Subcutaneous adipose tissue (tissue), 4 donors: ENCODE results near the gene TUBGCP4. TPM values are rescaled to one million over a fixed set of nuclear protein-coding genes. Genes with fewer than 3 reads are reported as not detected.

Source experiments
- total RNA-seq, 4 donors: library from RNA; depleted of rRNA; stranded (reverse); fragments of >200 nt; gene quantifications; one replicate each; pipeline ENCODE4 v1.1.0, GENCODE V29; 2016
- TF ChIP-seq, protein P1 (sequence below): fragments of 450-650 bp; IDR thresholded peaks from one replicate; pipeline ENCODE4 v1.5.1; 2016; ENCODE audit warnings: low read depth, mild to moderate bottlenecking, control low read depth, antibody characterized with exemption, moderate library complexity

TUBGCP4 gene, protein sequence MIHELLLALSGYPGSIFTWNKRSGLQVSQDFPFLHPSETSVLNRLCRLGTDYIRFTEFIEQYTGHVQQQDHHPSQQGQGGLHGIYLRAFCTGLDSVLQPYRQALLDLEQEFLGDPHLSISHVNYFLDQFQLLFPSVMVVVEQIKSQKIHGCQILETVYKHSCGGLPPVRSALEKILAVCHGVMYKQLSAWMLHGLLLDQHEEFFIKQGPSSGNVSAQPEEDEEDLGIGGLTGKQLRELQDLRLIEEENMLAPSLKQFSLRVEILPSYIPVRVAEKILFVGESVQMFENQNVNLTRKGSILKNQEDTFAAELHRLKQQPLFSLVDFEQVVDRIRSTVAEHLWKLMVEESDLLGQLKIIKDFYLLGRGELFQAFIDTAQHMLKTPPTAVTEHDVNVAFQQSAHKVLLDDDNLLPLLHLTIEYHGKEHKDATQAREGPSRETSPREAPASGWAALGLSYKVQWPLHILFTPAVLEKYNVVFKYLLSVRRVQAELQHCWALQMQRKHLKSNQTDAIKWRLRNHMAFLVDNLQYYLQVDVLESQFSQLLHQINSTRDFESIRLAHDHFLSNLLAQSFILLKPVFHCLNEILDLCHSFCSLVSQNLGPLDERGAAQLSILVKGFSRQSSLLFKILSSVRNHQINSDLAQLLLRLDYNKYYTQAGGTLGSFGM
- total RNA-seq: 10 to 100 TPM; 10.8 to 14.0 (median 12.1) TPM

DNA sequence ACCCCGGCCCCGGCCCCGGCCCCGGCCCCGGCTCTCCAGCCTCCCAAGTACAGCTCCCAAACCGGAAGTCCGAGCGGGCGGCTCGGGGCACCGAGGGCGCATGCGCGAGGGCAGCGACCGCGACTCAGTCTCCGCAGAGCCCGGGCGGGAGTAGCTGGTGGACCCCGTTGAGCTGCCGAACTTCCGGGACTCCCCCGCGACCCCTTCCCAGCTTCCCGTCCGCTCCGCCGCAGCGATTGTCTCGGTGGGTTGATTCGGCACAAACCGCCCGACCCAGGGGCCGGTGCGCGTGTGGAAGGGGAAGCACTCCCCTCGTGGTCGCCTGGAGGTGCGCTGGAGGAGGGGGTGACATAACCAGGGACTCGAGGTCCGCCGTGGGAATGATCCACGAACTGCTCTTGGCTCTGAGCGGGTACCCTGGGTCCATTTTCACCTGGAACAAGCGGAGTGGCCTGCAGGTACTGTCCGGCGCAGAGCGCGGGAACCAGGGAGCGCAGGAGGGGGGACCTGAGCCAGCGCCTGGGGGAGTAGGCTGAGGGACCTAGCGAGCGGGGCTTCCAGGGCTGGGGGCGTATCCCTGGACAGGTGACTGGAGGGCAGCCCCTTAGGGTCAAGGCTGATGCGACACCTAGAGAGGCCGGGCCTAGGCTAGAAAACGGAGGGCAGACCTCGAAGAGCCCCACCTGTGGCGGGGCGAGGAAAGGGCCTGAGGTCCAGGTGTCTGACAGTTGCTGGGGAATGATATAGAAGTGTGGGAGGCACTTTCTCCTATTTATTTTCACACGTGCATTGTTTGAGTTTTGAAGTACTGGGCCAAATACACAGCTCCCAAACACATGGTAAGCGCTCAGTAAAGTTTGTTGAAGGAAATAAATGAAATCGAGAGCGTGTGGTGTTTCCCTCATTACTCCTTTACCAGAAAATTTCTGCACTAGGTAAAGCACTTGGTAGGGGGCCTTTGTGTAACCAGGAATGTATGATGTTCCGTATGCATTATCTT is at the start of gene TUBGCP4, which contains the start of gene ZSCAN29:
Gene TUBGCP4 (plus strand): TSS at position 127 of the 1,000 bp plus-strand sequence. CDS start 254 bp downstream, at position 381.
Gene ZSCAN29 (minus strand): TSS at position 69 of the 1,000 bp plus-strand sequence. CDS start 1,130 bp downstream, outside the sequence.
- TF ChIP-seq, protein P1, sequence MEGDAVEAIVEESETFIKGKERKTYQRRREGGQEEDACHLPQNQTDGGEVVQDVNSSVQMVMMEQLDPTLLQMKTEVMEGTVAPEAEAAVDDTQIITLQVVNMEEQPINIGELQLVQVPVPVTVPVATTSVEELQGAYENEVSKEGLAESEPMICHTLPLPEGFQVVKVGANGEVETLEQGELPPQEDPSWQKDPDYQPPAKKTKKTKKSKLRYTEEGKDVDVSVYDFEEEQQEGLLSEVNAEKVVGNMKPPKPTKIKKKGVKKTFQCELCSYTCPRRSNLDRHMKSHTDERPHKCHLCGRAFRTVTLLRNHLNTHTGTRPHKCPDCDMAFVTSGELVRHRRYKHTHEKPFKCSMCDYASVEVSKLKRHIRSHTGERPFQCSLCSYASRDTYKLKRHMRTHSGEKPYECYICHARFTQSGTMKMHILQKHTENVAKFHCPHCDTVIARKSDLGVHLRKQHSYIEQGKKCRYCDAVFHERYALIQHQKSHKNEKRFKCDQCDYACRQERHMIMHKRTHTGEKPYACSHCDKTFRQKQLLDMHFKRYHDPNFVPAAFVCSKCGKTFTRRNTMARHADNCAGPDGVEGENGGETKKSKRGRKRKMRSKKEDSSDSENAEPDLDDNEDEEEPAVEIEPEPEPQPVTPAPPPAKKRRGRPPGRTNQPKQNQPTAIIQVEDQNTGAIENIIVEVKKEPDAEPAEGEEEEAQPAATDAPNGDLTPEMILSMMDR: no peak

DNA sequence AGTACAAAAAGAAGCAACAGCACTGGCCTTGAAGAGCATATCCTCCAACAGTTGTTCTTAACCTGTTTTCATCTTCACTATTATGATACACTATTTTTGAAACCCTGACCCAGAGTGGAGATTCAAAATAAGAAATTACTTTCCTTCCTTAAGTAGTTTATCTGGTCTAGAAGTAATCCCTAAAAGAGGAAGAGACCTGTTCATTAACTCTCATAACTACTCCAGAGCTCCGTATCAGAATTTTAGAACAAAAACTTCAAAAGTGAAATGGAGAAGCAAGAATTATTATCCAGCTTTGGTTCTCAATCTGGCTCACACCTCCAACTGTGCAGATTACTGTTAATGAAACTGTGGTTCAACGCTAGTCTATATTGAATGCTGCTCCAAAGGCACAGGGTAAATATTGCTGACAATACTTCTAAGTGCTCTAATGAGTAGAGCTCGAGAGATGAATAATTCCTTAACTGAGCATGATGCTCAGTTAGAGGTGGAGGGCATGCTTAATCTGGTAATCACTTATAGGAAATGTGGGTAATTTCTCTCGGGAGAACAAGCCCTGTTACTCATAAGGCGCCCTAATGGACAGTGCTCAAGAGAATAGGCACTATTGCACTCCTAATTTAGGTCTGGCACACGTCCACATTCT is 45.7 kb upstream of the TUBGCP4 start:
- TF ChIP-seq, protein P1: no peak

DNA sequence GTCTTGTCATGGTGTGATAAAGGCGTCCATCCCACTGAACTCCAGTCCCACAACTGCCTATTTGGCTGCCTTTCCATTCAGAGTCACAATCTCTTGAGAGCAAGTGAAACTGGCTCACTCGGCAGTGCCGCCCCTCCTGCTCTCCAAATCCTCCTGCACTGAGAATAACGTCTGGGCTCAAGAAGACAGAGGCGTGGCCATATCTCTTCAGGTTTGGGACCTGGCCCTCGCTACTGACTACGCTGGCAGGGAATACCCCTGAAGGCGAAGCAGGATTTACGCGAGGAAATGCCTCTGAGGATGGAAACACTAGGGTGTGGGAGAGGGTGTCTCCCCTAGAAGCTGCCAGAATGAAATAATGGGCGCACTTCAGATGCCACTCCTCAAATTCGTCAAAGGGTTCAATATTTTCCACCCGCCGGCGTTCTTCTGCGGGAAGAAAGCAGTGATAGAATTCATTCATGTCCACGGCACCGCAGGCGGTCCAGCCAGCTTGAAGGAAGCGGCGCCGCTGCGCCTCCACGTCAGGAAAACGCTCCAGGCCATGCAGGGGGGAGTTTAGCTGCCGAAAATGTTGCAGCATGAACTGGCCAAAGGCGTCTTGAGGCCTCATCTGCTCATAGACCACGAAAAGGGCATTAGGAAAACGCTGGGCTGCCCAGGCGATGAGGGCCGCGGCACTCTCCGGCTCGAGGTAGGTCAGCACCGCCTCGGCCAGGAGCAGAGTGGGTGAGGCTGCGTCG is 41.5 kb upstream of the TUBGCP4 start:
- TF ChIP-seq, protein P1: no peak

DNA sequence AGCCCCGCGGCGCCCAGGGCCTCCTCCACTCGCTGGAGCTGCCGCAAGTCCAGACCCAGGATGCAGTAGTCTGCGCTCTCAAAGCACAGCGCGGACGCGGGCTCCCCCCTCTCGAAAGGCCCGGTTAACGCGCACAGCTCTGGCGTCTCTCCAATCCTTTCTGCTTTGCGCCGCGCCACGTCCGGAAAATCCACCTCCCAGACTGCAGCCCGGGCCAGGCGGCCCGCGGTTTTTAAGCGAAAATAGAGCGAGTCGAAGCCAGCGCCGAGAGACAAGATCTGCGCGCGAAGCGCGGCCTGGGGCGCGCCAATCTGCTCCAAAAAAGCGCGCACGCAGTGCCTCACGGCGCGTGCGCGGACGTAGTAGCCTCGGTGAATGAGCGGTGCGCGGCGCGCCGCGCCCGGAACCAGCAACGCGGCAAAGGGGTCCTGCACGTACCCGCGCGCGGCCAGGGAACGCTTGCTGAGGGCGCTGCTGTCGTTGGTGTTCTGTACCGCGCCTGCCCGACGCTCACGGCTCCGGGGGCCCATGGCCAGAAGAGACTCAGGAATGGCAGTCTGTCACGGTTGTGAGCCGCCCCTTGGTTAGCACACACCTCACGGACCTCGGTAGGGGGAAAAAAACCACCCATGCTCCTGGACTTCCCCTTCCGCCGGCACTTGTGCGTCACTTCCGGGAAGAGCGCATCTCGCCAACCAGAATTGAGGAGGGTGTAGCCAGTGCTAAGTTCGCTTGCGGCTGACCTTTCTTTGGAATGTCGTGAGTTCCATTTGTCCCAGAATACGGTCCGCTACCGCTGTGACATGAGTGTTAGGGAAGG is 40.7 kb upstream of the TUBGCP4 start, which contains the start of gene LCMT2:
Gene LCMT2 (minus strand): TSS at position 614 of the 820 bp plus-strand sequence. CDS start 84 bp downstream, at position 530.
- TF ChIP-seq, protein P1: no peak

DNA sequence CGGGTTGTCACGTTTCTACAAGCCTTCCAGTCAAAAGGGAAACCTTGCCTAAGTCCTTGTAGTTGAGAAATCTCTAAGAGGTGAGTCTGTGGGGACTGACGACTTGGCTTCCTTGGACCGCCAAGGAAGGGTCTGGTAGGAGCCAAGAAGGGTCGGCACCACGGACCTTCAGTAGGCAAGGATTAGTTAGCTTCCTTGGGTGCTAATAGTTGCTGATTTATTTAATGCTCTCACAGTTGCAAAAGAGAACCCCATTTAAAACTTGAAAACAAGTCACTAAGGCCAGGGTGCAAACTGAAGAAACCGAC is 40.2 kb upstream of the TUBGCP4 start:
- TF ChIP-seq, protein P1: no peak
